HG02759 (cell line): ENCODE data around the gene PTTG1IP.

Source experiments
- ATAC-seq: cut with Tn5 transposase; IDR thresholded peaks from one replicate; pipeline ENCODE4 v1.9.1; 2021; ENCODE audit warnings: mild to moderate bottlenecking, moderate library complexity; ENCODE audit not compliant: unreplicated experiment

The PTTG1IP gene

GRCh38 chr21:44896561-44897286 lies 23.2 kb upstream of the PTTG1IP start:
- no peak for ATAC-seq

GRCh38 chr21:44895859-44896258 lies 22.4 kb upstream of the PTTG1IP start:
- no peak for ATAC-seq

GRCh38 chr21:44894687-44895302 lies 21.3 kb upstream of the PTTG1IP start:
- no peak for ATAC-seq

GRCh38 chr21:44893948-44894656 lies 20.6 kb upstream of the PTTG1IP start:
- ATAC-seq: no peak

- ATAC-seq: no peak
Observed at GRCh38 chr21:44893278-44893556, 19.7 kb upstream of the PTTG1IP start.

- no peak for ATAC-seq
Observed at GRCh38 chr21:44892536-44893277, 19.2 kb upstream of the PTTG1IP start.

- no peak for ATAC-seq
Observed at GRCh38 chr21:44892095-44892494, 18.6 kb upstream of the PTTG1IP start.

- no peak for ATAC-seq
Observed at GRCh38 chr21:44891631-44892031, 18.1 kb upstream of the PTTG1IP start.

GRCh38 chr21:44890961-44891541 lies 17.6 kb upstream of the PTTG1IP start:
- ATAC-seq: no peak

- no peak for ATAC-seq
Observed at GRCh38 chr21:44890338-44890931, 16.9 kb upstream of the PTTG1IP start.

- no peak for ATAC-seq
Observed at GRCh38 chr21:44889625-44890337, 16.3 kb upstream of the PTTG1IP start.

GRCh38 chr21:44888581-44889550 lies 15.4 kb upstream of the PTTG1IP start:
- ATAC-seq: no peak

- no peak for ATAC-seq
Observed at GRCh38 chr21:44887807-44888580, 14.5 kb upstream of the PTTG1IP start.

- no peak for ATAC-seq
Observed at GRCh38 chr21:44887126-44887806, 13.8 kb upstream of the PTTG1IP start.

- ATAC-seq: no peak
Observed at GRCh38 chr21:44886113-44887075, 12.9 kb upstream of the PTTG1IP start.

GRCh38 chr21:44885615-44886014 lies 12.1 kb upstream of the PTTG1IP start:
- no peak for ATAC-seq

GRCh38 chr21:44884097-44884496 lies 10.6 kb upstream of the PTTG1IP start:
- no peak for ATAC-seq
